GM23338 (cell line): ENCODE data around the gene ATP9A. TPM values are rescaled to one million over a fixed set of nuclear protein-coding genes. Genes with fewer than 3 reads are reported as not detected.
A peak's percentile ranks its signal among the peaks of the same experiment; 100 is the strongest.

ENCODE experiments used
- ATAC-seq: fragments of 200-7000 bp; cut with Tn5 transposase; 3 replicates; pipeline ENCODE4 v1.9.1; 2020
- DNase-seq: peaks from one replicate; pipeline ENCODE4 v3.0.0-alpha.2; 2015; ENCODE audit warnings: low spot score
- H2AFZ ChIP-seq: fragments of 200-600 bp; sonication (generic); 2 replicates; pipeline ENCODE4 v1.8.0; 2016; ENCODE audit warnings: antibody characterized with exemption, mild to moderate bottlenecking, moderate library complexity
- H3F3A ChIP-seq: fragments of 200-600 bp; sonication (generic); replicated peaks from 2 replicates; pipeline ENCODE4 v1.8.0; 2017; ENCODE audit warnings: antibody characterized with exemption, mixed run types, low read depth
- H3K27ac ChIP-seq: fragments of 200-600 bp; sonication (generic); 2 replicates; pipeline ENCODE4 v1.6.1; 2016; ENCODE audit warnings: low read depth
- H3K27me3 ChIP-seq: fragments of 200-600 bp; sonication (generic); 2 replicates; pipeline ENCODE4 v1.8.0; 2016; ENCODE audit warnings: mild to moderate bottlenecking, mixed run types, moderate library complexity; ENCODE audit not compliant: insufficient read depth
- H3K36me3 ChIP-seq: fragments of 200-600 bp; sonication (generic); 2 replicates; pipeline ENCODE4 v1.8.0; 2016; ENCODE audit warnings: mild to moderate bottlenecking; ENCODE audit not compliant: insufficient read depth
- H3K4me1 ChIP-seq: fragments of 200-600 bp; sonication (generic); 2 replicates; pipeline ENCODE4 v1.8.0; 2016; ENCODE audit warnings: mild to moderate bottlenecking, moderate library complexity; ENCODE audit not compliant: insufficient read depth
- H3K4me2 ChIP-seq: fragments of 200-600 bp; sonication (generic); 2 replicates; pipeline ENCODE4 v1.7.1; 2017; ENCODE audit warnings: mixed run types
- H3K4me3 ChIP-seq: fragments of 200-600 bp; sonication (generic); 2 replicates; pipeline ENCODE4 v1.6.1; 2016; ENCODE audit warnings: mixed run types
- H3K79me2 ChIP-seq: fragments of 200-600 bp; sonication (generic); replicated peaks from 2 replicates; pipeline ENCODE4 v1.8.0; 2017; ENCODE audit warnings: mild to moderate bottlenecking; ENCODE audit not compliant: insufficient read depth
- H3K9me2 ChIP-seq: fragments of 200-600 bp; sonication (generic); 2 replicates; pipeline ENCODE4 v1.8.0; 2017; ENCODE audit not compliant: insufficient read depth
- H4K20me1 ChIP-seq: fragments of 200-600 bp; sonication (generic); replicated peaks from 2 replicates; pipeline ENCODE4 v1.8.0; 2017; ENCODE audit warnings: mild to moderate bottlenecking; ENCODE audit not compliant: insufficient read depth
- H3K27ac Mint-ChIP-seq: 2 replicates; pipeline ENCODE4 v1.8.0; 2020; ENCODE audit warnings: inconsistent platforms, mild to moderate bottlenecking, moderate library complexity, mixed read lengths
- H3K27me3 Mint-ChIP-seq: 3 replicates; pipeline ENCODE4 v1.8.0; 2022; ENCODE audit warnings: low read depth, mild to moderate bottlenecking, moderate library complexity, mixed read lengths, inconsistent platforms; ENCODE audit not compliant: insufficient read depth, poor library complexity
- H3K36me3 Mint-ChIP-seq: 3 replicates; pipeline ENCODE4 v1.8.0; 2021; ENCODE audit warnings: low read depth, mild to moderate bottlenecking, inconsistent platforms, moderate library complexity, mixed read lengths
- H3K4me1 Mint-ChIP-seq: 3 replicates; pipeline ENCODE4 v1.8.0; 2020; ENCODE audit warnings: mild to moderate bottlenecking, inconsistent platforms, mixed read lengths
- H3K4me3 Mint-ChIP-seq: 3 replicates; pipeline ENCODE4 v1.8.0; 2021; ENCODE audit warnings: moderate library complexity, mild to moderate bottlenecking, inconsistent platforms, mixed read lengths
- H3K9me3 Mint-ChIP-seq: 3 replicates; pipeline ENCODE4 v1.8.0; 2020; ENCODE audit warnings: moderate library complexity, mild to moderate bottlenecking, inconsistent platforms, mixed read lengths
- ETS1 ChIP-seq: IDR thresholded peaks from 2 replicates; pipeline ENCODE4 v1.6.1; 2016; ENCODE audit warnings: antibody characterized with exemption
- EZH2 ChIP-seq: fragments of 200-600 bp; sonication (generic); IDR thresholded peaks from one replicate; pipeline ENCODE4 v1.8.0; 2017; ENCODE audit warnings: antibody characterized with exemption, mild to moderate bottlenecking, low read depth; ENCODE audit not compliant: unreplicated experiment
- EZH2phosphoT487 ChIP-seq: fragments of 200-600 bp; sonication (generic); IDR thresholded peaks from one replicate; pipeline ENCODE4 v1.8.1; 2018; ENCODE audit warnings: antibody characterized with exemption; ENCODE audit not compliant: unreplicated experiment
- JUNB ChIP-seq: IDR thresholded peaks from one replicate; pipeline ENCODE4 v1.6.1; 2016; ENCODE audit warnings: antibody characterized with exemption; ENCODE audit not compliant: unreplicated experiment
- POLR2AphosphoS5 ChIP-seq: IDR thresholded peaks from 2 replicates; pipeline ENCODE4 v1.6.1; 2016; ENCODE audit warnings: antibody characterized with exemption, low read depth
- ZNF114 ChIP-seq: fragments of 250-450 bp; sonication (Bioruptor Pico); IDR thresholded peaks from 2 replicates; pipeline ENCODE4 v1.5.0; 2020; ENCODE audit warnings: mild to moderate bottlenecking, moderate library complexity
- ZNF331 ChIP-seq: fragments of 250-450 bp; sonication (Bioruptor Pico); IDR thresholded peaks from 2 replicates; pipeline ENCODE4 v1.5.0; 2020; ENCODE audit warnings: low read depth, mild to moderate bottlenecking, moderate library complexity
- polyA plus RNA-seq: library from polyadenylated mRNA; unstranded; fragments of >200 nt; fragmentation: Nextera tagmentation; extraction: Ambion mirVana; gene quantifications from 2 replicates; pipeline ENCODE4 v1.2.1, GENCODE V29; 2016
- total RNA-seq: library from RNA; depleted of rRNA; stranded (reverse); fragments of >200 nt; shearing (Covaris generic); gene quantifications from 2 replicates; pipeline ENCODE4 v1.2.3, GENCODE V29; 2014
- TF ChIP-seq, protein P1 (sequence below), 2 experiments: fragments of 200-600 bp in 1 of 2; sonication (generic) in 1 of 2; conservative IDR thresholded peaks; 2 replicates each; pipeline versions ENCODE4 v1.5.1 to v1.6.1; 2016 to 2017; ENCODE audit warnings: antibody characterized with exemption in 2 of 2, low read depth in 2 of 2, mild to moderate bottlenecking in 2 of 2, moderate library complexity in 1 of 2
- TF ChIP-seq, protein P2 (sequence below): fragments of 250-450 bp; sonication (Bioruptor Pico); IDR thresholded peaks from 2 replicates; pipeline ENCODE4 v1.5.0; 2020; ENCODE audit warnings: mild to moderate bottlenecking, moderate library complexity

ATP9A gene
- total and polyA plus RNA-seq, 2 experiments from 2014 or later = 0.94 to 5.9 TPM

- H3K79me2 ChIP-seq = peaks cover 100% of the 10 kb centered on the region
- Mint-ChIP-seq H3K4me1 (peaks cover 11% of the 10 kb centered on the region; the same call in 2 of the 3 replicates), H3K36me3 (peaks cover 98% of the 10 kb centered on the region), H3K27ac (no peak overlapping the region), H3K9me3 (no peaks in the 10 kb centered on the region), H3K4me3 (no peak overlapping the region), H3K27me3 (peaks cover 9% of the 10 kb centered on the region)
- H4K20me1 ChIP-seq = peaks cover 76% of the 10 kb centered on the region
- no peaks in the 10 kb centered on the region for H3K27me3 ChIP-seq
- ATAC-seq (no peak), DNase-seq (no peak)
- H3F3A ChIP-seq = peaks cover 40% of the 10 kb centered on the region
- no peaks in the 10 kb centered on the region for H3K9me2 ChIP-seq
- H3K36me3 ChIP-seq = peaks cover 77% of the 10 kb centered on the region
- TF ChIP-seq, protein P1, sequence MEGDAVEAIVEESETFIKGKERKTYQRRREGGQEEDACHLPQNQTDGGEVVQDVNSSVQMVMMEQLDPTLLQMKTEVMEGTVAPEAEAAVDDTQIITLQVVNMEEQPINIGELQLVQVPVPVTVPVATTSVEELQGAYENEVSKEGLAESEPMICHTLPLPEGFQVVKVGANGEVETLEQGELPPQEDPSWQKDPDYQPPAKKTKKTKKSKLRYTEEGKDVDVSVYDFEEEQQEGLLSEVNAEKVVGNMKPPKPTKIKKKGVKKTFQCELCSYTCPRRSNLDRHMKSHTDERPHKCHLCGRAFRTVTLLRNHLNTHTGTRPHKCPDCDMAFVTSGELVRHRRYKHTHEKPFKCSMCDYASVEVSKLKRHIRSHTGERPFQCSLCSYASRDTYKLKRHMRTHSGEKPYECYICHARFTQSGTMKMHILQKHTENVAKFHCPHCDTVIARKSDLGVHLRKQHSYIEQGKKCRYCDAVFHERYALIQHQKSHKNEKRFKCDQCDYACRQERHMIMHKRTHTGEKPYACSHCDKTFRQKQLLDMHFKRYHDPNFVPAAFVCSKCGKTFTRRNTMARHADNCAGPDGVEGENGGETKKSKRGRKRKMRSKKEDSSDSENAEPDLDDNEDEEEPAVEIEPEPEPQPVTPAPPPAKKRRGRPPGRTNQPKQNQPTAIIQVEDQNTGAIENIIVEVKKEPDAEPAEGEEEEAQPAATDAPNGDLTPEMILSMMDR (conservative IDR thresholded peaks at IDR 0.05; ENCODE audit: low read depth in 2 of 2) = no peak
- TF ChIP-seq ETS1 (no peak), JUNB (no peak), ZNF331 (CRISPR knock-in tag) (no peak), EZH2 (no peak)
- H3K27ac ChIP-seq = peak overlapping the region; percentile 30; the same call in 1 of the 2 replicates
- peaks cover under 1% of the 10 kb centered on the region; the same call in 1 of the 2 replicates for H3K4me1 ChIP-seq
- no peak overlapping the region for H2AFZ ChIP-seq
- H3K4me2 ChIP-seq = no peak overlapping the region
- no peak overlapping the region for H3K4me3 ChIP-seq
These were observed 20.6 kb upstream of the ATP9A start for GRCh38 chr20:51788822-51789221.

- H3K27me3 ChIP-seq = no peaks in the 10 kb centered on the region
- no peak overlapping the region for H3K4me3 ChIP-seq
- peaks cover 95% of the 10 kb centered on the region for H3K36me3 ChIP-seq
- no peak for ATAC-seq
- no peaks in the 10 kb centered on the region for H3K9me2 ChIP-seq
- no peaks in the 10 kb centered on the region for H3K4me1 ChIP-seq
- peaks cover 56% of the 10 kb centered on the region for H4K20me1 ChIP-seq
- Mint-ChIP-seq H3K9me3 (peaks cover 14% of the 10 kb centered on the region), H3K4me1 (no peaks in the 10 kb centered on the region), H3K4me3 (no peak overlapping the region), H3K27me3 (peaks cover 5% of the 10 kb centered on the region), H3K36me3 (peaks cover 100% of the 10 kb centered on the region), H3K27ac (0 out of 2 replicates have a peak overlapping the region, but pooled peaks have one; percentile 36)
- no peak overlapping the region for H3K4me2 ChIP-seq
- no peak overlapping the region for H2AFZ ChIP-seq
- no peak overlapping the region for H3K27ac ChIP-seq
- no peak for DNase-seq
- H3K79me2 ChIP-seq = peaks cover 82% of the 10 kb centered on the region
- peaks cover 55% of the 10 kb centered on the region for H3F3A ChIP-seq
- no peak for TF ChIP-seq EZH2
- no peak for TF ChIP-seq JUNB
- TF ChIP-seq, protein P2, sequence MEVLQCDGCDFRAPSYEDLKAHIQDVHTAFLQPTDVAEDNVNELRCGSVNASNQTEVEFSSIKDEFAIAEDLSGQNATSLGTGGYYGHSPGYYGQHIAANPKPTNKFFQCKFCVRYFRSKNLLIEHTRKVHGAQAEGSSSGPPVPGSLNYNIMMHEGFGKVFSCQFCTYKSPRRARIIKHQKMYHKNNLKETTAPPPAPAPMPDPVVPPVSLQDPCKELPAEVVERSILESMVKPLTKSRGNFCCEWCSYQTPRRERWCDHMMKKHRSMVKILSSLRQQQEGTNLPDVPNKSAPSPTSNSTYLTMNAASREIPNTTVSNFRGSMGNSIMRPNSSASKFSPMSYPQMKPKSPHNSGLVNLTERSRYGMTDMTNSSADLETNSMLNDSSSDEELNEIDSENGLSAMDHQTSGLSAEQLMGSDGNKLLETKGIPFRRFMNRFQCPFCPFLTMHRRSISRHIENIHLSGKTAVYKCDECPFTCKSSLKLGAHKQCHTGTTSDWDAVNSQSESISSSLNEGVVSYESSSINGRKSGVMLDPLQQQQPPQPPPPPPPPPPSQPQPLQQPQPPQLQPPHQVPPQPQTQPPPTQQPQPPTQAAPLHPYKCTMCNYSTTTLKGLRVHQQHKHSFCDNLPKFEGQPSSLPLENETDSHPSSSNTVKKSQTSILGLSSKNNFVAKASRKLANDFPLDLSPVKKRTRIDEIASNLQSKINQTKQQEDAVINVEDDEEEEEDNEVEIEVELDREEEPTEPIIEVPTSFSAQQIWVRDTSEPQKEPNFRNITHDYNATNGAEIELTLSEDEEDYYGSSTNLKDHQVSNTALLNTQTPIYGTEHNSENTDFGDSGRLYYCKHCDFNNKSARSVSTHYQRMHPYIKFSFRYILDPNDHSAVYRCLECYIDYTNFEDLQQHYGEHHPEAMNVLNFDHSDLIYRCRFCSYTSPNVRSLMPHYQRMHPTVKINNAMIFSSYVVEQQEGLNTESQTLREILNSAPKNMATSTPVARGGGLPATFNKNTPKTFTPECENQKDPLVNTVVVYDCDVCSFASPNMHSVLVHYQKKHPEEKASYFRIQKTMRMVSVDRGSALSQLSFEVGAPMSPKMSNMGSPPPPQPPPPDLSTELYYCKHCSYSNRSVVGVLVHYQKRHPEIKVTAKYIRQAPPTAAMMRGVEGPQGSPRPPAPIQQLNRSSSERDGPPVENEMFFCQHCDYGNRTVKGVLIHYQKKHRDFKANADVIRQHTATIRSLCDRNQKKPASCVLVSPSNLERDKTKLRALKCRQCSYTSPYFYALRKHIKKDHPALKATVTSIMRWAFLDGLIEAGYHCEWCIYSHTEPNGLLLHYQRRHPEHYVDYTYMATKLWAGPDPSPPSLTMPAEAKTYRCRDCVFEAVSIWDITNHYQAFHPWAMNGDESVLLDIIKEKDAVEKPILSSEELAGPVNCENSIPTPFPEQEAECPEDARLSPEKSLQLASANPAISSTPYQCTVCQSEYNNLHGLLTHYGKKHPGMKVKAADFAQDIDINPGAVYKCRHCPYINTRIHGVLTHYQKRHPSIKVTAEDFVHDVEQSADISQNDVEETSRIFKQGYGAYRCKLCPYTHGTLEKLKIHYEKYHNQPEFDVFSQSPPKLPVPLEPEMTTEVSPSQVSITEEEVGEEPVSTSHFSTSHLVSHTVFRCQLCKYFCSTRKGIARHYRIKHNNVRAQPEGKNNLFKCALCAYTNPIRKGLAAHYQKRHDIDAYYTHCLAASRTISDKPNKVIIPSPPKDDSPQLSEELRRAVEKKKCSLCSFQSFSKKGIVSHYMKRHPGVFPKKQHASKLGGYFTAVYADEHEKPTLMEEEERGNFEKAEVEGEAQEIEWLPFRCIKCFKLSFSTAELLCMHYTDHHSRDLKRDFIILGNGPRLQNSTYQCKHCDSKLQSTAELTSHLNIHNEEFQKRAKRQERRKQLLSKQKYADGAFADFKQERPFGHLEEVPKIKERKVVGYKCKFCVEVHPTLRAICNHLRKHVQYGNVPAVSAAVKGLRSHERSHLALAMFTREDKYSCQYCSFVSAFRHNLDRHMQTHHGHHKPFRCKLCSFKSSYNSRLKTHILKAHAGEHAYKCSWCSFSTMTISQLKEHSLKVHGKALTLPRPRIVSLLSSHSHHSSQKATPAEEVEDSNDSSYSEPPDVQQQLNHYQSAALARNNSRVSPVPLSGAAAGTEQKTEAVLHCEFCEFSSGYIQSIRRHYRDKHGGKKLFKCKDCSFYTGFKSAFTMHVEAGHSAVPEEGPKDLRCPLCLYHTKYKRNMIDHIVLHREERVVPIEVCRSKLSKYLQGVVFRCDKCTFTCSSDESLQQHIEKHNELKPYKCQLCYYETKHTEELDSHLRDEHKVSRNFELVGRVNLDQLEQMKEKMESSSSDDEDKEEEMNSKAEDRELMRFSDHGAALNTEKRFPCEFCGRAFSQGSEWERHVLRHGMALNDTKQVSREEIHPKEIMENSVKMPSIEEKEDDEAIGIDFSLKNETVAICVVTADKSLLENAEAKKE (CRISPR knock-in tag) = no peak
- no peak for TF ChIP-seq POLR2AphosphoS5
- no peak for TF ChIP-seq ZNF114 (CRISPR knock-in tag)
- TF ChIP-seq ETS1 = no peak
- no peak for TF ChIP-seq EZH2phosphoT487
These were observed 16.1 kb upstream of the ATP9A start for GRCh38 chr20:51784299-51784698.
